ENCODE results near the gene LTB4R2. TPM values are rescaled to one million over a fixed set of nuclear protein-coding genes. Genes with fewer than 3 reads are reported as not detected.

The LTB4R2 gene
- total and polyA plus RNA-seq, 2 of the 8 experiments (the other 6 are each of a cell fraction or from before 2014, with no cell fraction given): 5.3 to 6.7 TPM

GRCh38 chr14:24277606-24278321 lies 32.2 kb upstream of the LTB4R2 start:
- H3K4me2 ChIP-seq (ENCODE audit: insufficient read depth in 1 of 2, low read depth in 2 of 2, low read length in 2 of 2): no peak overlapping the region
- no peaks in the 10 kb centered on the region for H3K79me1 ChIP-seq (ENCODE audit: low read depth, low read length)
- H2BK15ac ChIP-seq (ENCODE audit: low read length): no peak overlapping the region
- H3K27ac ChIP-seq (ENCODE audit: low read depth, low read length): no peak overlapping the region
- ChIA-PET CTCF (ENCODE audit: partially characterized antibody) (interaction anchor here (0.9 to 11.5 kb wide), 9 partner anchors 12 to 52 kb away, joined by 3 to 137 read pairs (median 3); partner anchors contain the start of genes DHRS1, NOP9 and TINF2), POLR2A (ENCODE audit: partially characterized antibody) (interaction anchor here (0.5 to 2.3 kb wide), 5 partner anchors 12 to 65 kb away, joined by 3 to 9 read pairs (median 3); no protein-coding TSS in a partner anchor)
- no peak overlapping the region for H2BK120ac ChIP-seq (replicated peaks; ENCODE audit: low read depth, low read length)
- no peaks in the 10 kb centered on the region for H3K36me3 ChIP-seq (ENCODE audit: control insufficient read depth in 2 of 4, insufficient read depth in 4 of 4, low read length in 3 of 4)
- H4K91ac ChIP-seq (replicated peaks; ENCODE audit: insufficient read length, low read length): no peak overlapping the region
- no peaks in the 10 kb centered on the region for H3K9me3 ChIP-seq (ENCODE audit: insufficient read depth in 2 of 2, low read depth in 1 of 2, low read length in 1 of 2)
- WGBS, 2 experiments (ENCODE audit: extremely low coverage in 1 of 2, insufficient coverage in 1 of 2, insufficient read length in 1 of 2, insufficient replicate concordance in 2 of 2, low coverage in 1 of 2, low lambda C conversion rate in 2 of 2, missing lambda C conversion rate in 1 of 2): 87% methylated on average over 11 of the region's 11 CpGs; no CpG with 5 or more reads in 1 of the 2 experiments
- H2AFZ ChIP-seq (ENCODE audit: low read length): no peak overlapping the region
- H3K23ac ChIP-seq (ENCODE audit: insufficient read length): no peak overlapping the region
- H2BK20ac ChIP-seq (ENCODE audit: low read length): no peak overlapping the region
- no peak overlapping the region for H2BK12ac ChIP-seq (ENCODE audit: low read depth, low read length)
- no peak overlapping the region for H3K18ac ChIP-seq (ENCODE audit: extremely low read depth, low read length)
- no peak for DNase-seq (ENCODE audit: low read depth in 1 of 2, low spot score in 2 of 2)
- no peak overlapping the region for H3K56ac ChIP-seq (replicated peaks; ENCODE audit: insufficient read length, low read depth, low read length)
- no peaks in the 10 kb centered on the region for H3K27me3 ChIP-seq (replicated peaks in 1 of 4; ENCODE audit: control insufficient read depth in 3 of 4, extremely low read depth in 1 of 4, insufficient read depth in 3 of 4, low read length in 3 of 4)
- no peak overlapping the region for H3K14ac ChIP-seq (ENCODE audit: insufficient read length)
- H3K4me1 ChIP-seq (replicated peaks in 1 of 4; ENCODE audit: control insufficient read depth in 3 of 4, insufficient read depth in 4 of 4, low read length in 3 of 4): no peaks in the 10 kb centered on the region
- H2BK5ac ChIP-seq (ENCODE audit: low read depth, low read length): no peak overlapping the region
- H3K9ac ChIP-seq (replicated peaks in 1 of 4; ENCODE audit: extremely low read depth in 1 of 4, low read depth in 3 of 4, low read length in 3 of 4): no peak overlapping the region
- H4K5ac ChIP-seq (ENCODE audit: insufficient read length, low read depth, low read length): no peak overlapping the region
- H4K20me1 ChIP-seq (replicated peaks in 1 of 2; ENCODE audit: control insufficient read depth in 1 of 2, insufficient read depth in 2 of 2, low read length in 2 of 2): peaks cover 0 to 3% of the 10 kb centered on the region in 2 experiments
- no peak overlapping the region for H3K4ac ChIP-seq (replicated peaks; ENCODE audit: insufficient read length, low read depth, low read length)
- FAIRE-seq: no peak
- H3K79me2 ChIP-seq (ENCODE audit: control insufficient read depth in 1 of 2, insufficient read depth in 2 of 2, low read length in 2 of 2): no peaks in the 10 kb centered on the region
- no peak overlapping the region for H3K4me3 ChIP-seq (ENCODE audit: extremely low read depth in 1 of 4, insufficient read depth in 2 of 4, low read depth in 3 of 4, low read length in 4 of 4)
- H2AK5ac ChIP-seq (ENCODE audit: low read depth, low read length): no peak overlapping the region
- H4K8ac ChIP-seq (ENCODE audit: extremely low read depth, insufficient read depth, low read length): no peak overlapping the region; the same call in 1 of the 2 replicates
- H3K23me2 ChIP-seq (ENCODE audit: low read depth, low read length): no peaks in the 10 kb centered on the region
- no peak for TF ChIP-seq SIX5 (IDR thresholded peaks at IDR 0.05; ENCODE audit: low read depth, low read length)
- no peak for TF ChIP-seq ASH2L (IDR thresholded peaks at IDR 0.05; ENCODE audit: low read length)
- TF ChIP-seq CBX8 (IDR thresholded peaks at IDR 0.05; ENCODE audit: borderline replicate concordance, low read depth, low read length): no peak
- TF ChIP-seq CEBPB (IDR thresholded peaks at IDR 0.05; ENCODE audit: low read depth, low read length): no peak
- no peak for TF ChIP-seq SRF (IDR thresholded peaks at IDR 0.05; ENCODE audit: low read depth, low read length)
- no peak for TF ChIP-seq CHD1 (IDR thresholded peaks at IDR 0.05; ENCODE audit: low read depth, low read length)
- TF ChIP-seq USF2 (IDR thresholded peaks at IDR 0.05; ENCODE audit: low read length): no peak
- TF ChIP-seq CTCF (IDR thresholded peaks at IDR 0.05; ENCODE audit: control extremely low read depth in 1 of 3, insufficient read depth in 1 of 3, low read depth in 1 of 3, low read length in 3 of 3): no peak
- TF ChIP-seq ZNF274 (IDR thresholded peaks at IDR 0.05; ENCODE audit: borderline replicate concordance, extremely low read depth, low read length): no peak
